ENCODE results near the gene ITGA2B. TPM values are rescaled to one million over a fixed set of nuclear protein-coding genes. Genes with fewer than 3 reads are reported as not detected.

ITGA2B gene
- total and polyA plus RNA-seq, 10 of the 15 experiments (the other 5 are each of a cell fraction or from before 2014, with no cell fraction given) = 0.04 to 0.51 (median 0.21) TPM; not detected in 1

DNA sequence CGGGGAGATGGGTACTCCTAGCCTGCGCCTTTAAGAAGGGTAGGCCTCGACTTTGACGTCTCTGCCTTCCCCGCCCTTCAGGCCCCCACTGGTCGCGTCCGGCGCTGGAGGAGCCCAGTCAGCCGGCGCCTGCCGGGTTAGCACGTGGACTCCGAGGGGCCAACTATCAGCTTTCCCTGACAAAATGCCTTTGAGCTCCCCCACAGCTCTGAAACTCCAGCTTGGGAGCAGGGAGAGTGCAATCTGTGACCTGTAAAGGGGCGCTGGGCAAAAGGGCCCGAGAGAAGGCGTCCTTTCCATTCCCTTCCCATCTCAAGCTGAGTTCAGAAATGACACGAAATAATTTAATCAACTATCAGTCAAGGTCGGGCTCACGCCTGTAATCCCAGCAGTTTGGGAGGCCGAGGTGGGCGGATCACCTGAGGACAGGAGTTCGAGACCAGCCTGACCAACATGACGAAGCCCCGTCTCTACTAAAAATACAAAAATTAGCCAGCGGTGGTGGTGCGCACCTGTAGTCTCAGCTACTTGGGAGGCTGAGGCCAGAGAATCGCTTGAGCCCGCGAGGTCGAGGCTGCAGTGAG is 62.5 kb downstream of the ITGA2B start (continued):
- no peak for TF ChIP-seq EZH2 (IDR thresholded peaks at IDR 0.05; ENCODE audit: borderline replicate concordance, control insufficient read depth, low read depth, low read length)
- no peak for TF ChIP-seq ZNF384 (IDR thresholded peaks at IDR 0.05; ENCODE audit: borderline replicate concordance, low read depth, low read length)
- TF ChIP-seq EED (IDR thresholded peaks at IDR 0.05; ENCODE audit: low read depth) = no peak

DNA sequence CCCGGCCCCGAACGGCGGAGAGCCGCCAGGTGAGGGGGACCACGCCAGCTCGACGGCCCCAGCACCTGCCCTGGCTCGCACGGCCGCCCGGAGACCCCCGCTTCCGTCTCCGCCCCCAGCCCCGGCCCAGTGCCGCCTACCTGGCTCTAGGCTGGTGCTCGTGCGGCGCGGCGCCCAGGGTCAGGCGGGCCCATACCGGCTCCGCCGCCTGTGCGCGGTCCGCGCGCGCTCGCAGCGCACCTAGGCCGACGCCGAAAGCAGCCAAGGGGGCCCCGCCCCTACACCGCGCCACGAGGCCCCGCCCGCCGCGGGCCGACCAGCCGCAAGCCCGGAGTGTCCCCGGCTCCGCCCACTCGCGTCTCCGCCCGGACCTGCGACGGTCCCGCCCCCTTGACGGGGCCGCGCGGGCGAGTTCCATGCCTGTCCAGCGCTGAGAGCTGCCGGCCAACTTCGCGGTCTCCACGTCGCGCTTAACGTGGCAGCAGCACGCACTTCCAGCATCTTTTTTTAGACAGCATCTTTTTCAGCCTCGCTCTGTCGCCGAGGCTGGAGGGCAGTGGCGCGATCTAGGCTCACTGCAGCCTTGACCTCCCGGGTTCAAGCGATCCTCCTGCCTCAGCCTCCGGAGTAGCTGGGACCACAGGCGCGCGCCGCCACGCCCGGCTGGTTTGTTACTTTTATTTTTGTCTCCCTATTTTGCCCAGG is 64.7 kb downstream of the ITGA2B start, which contains the start of gene SLC25A39:
Gene SLC25A39, minus strand, starts transcription at position 253 of the 705 bp plus-strand sequence. CDS start 1,261 bp downstream, outside the sequence.
- peak within 1 kb of the TSS; percentile 90 for H3K9ac ChIP-seq (ENCODE audit: control insufficient read depth, insufficient read depth, low read length)
- ChIA-PET SMC1A (ENCODE audit: uncharacterized antibody, unreplicated experiment) (interaction anchor here (1.0 to 2.1 kb wide), 3 partner anchors 21 to 121 kb away, joined by 3 to 8 read pairs (median 7); no protein-coding TSS in a partner anchor), POLR2A (interaction anchor here (0.9 to 2.6 kb wide), 6 partner anchors 13 to 115 kb away, joined by 3 to 10 read pairs (median 6); no protein-coding TSS in a partner anchor), CTCF (interaction anchor here (1.0 to 3.8 kb wide), 5 partner anchors 21 to 114 kb away, joined by 3 to 46 read pairs (median 7); partner anchors contain the start of gene GRN), RAD21 (ENCODE audit: unreplicated experiment) (interaction anchor here (0.9 to 3.6 kb wide), 9 partner anchors 21 to 201 kb away, joined by 3 to 40 read pairs (median 4); partner anchors contain the start of genes GRN and HDAC5)
- H3K36me3 ChIP-seq (ENCODE audit: control insufficient read depth in 2 of 2, insufficient read depth in 2 of 2, low read length in 1 of 2) = peaks cover 8 to 17% of the 10 kb centered on the region in 2 experiments; a peak in 3 of 4 replicates
- ATAC-seq (peak; percentile 80), FAIRE-seq (peak; percentile 52), DNase-seq (ENCODE audit: low read depth, low spot score) (no peak)
- H3K27me3 ChIP-seq (replicated peaks in 1 of 2; ENCODE audit: control insufficient read depth in 2 of 2, insufficient read depth in 2 of 2, low read length in 1 of 2) = no peaks in the 10 kb centered on the region
- no peaks in the 10 kb centered on the region for H3K9me3 ChIP-seq (replicated peaks; ENCODE audit: control insufficient read depth, insufficient read depth, low read length)
- intact Hi-C loops (cut with micrococcal nuclease; ENCODE audit: unreplicated experiment) (loop anchor here (5.0 kb wide), 1 partner anchor 182 kb away; the partner anchor contains the start of gene HROB), in situ Hi-C loops (cut with MboI) (loop anchor here (5.0 kb wide), 2 partner anchors 122 to 182 kb away; partner anchors contain the start of gene HROB)
- under 1% methylated on average over 77 of the region's 85 CpGs for WGBS (ENCODE audit: insufficient coverage, insufficient replicate concordance, low lambda C conversion rate, missing lambda C conversion rate)
- H3K4me2 ChIP-seq (ENCODE audit: control insufficient read depth, insufficient read depth) = peak within 1 kb of the TSS; percentile 91
- H3K4me3 ChIP-seq = peak within 1 kb of the TSS; percentile 97
- H4K20me1 ChIP-seq (ENCODE audit: control insufficient read depth, insufficient read depth) = no peaks in the 10 kb centered on the region
- H3K4me1 ChIP-seq (ENCODE audit: control insufficient read depth, insufficient read depth, low read length) = peaks cover 8% of the 10 kb centered on the region
- peak within 1 kb of the TSS; percentile 71 for H2AFZ ChIP-seq (ENCODE audit: control insufficient read depth, low read depth, low read length)
- H3K79me2 ChIP-seq (ENCODE audit: control insufficient read depth, insufficient read depth, low read length) = peaks cover 26% of the 10 kb centered on the region
- no TSS peak for BruUV-seq (replicated peaks)
- H3K27ac ChIP-seq (ENCODE audit: control insufficient read depth, insufficient read depth) = peak within 1 kb of the TSS; percentile 96
- TF ChIP-seq, protein P1, sequence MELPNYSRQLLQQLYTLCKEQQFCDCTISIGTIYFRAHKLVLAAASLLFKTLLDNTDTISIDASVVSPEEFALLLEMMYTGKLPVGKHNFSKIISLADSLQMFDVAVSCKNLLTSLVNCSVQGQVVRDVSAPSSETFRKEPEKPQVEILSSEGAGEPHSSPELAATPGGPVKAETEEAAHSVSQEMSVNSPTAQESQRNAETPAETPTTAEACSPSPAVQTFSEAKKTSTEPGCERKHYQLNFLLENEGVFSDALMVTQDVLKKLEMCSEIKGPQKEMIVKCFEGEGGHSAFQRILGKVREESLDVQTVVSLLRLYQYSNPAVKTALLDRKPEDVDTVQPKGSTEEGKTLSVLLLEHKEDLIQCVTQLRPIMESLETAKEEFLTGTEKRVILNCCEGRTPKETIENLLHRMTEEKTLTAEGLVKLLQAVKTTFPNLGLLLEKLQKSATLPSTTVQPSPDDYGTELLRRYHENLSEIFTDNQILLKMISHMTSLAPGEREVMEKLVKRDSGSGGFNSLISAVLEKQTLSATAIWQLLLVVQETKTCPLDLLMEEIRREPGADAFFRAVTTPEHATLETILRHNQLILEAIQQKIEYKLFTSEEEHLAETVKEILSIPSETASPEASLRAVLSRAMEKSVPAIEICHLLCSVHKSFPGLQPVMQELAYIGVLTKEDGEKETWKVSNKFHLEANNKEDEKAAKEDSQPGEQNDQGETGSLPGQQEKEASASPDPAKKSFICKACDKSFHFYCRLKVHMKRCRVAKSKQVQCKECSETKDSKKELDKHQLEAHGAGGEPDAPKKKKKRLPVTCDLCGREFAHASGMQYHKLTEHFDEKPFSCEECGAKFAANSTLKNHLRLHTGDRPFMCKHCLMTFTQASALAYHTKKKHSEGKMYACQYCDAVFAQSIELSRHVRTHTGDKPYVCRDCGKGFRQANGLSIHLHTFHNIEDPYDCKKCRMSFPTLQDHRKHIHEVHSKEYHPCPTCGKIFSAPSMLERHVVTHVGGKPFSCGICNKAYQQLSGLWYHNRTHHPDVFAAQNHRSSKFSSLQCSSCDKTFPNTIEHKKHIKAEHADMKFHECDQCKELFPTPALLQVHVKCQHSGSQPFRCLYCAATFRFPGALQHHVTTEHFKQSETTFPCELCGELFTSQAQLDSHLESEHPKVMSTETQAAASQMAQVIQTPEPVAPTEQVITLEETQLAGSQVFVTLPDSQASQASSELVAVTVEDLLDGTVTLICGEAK (IDR thresholded peaks at IDR 0.05; ENCODE audit: borderline replicate concordance) = no peak
- TF ChIP-seq KLF5 (IDR thresholded peaks at IDR 0.05; ENCODE audit: partially characterized antibody) = no peak
- no peak for TF ChIP-seq SPI1 (IDR thresholded peaks at IDR 0.05; ENCODE audit: borderline replicate concordance, insufficient read depth, low read depth, low read length)
- no peak for TF ChIP-seq POLR2AphosphoS2 (IDR thresholded peaks at IDR 0.05; ENCODE audit: low read depth, low read length)
- TF ChIP-seq BHLHE40 (IDR thresholded peaks at IDR 0.05; ENCODE audit: borderline replicate concordance in 1 of 2, low read depth in 2 of 2, low read length in 1 of 2) = peak; percentile 70 to 89
- no peak for TF ChIP-seq KAT2A (conservative IDR thresholded peaks at IDR 0.05; ENCODE audit: control insufficient read depth, low read depth, low read length)
- TF ChIP-seq, protein P2, sequence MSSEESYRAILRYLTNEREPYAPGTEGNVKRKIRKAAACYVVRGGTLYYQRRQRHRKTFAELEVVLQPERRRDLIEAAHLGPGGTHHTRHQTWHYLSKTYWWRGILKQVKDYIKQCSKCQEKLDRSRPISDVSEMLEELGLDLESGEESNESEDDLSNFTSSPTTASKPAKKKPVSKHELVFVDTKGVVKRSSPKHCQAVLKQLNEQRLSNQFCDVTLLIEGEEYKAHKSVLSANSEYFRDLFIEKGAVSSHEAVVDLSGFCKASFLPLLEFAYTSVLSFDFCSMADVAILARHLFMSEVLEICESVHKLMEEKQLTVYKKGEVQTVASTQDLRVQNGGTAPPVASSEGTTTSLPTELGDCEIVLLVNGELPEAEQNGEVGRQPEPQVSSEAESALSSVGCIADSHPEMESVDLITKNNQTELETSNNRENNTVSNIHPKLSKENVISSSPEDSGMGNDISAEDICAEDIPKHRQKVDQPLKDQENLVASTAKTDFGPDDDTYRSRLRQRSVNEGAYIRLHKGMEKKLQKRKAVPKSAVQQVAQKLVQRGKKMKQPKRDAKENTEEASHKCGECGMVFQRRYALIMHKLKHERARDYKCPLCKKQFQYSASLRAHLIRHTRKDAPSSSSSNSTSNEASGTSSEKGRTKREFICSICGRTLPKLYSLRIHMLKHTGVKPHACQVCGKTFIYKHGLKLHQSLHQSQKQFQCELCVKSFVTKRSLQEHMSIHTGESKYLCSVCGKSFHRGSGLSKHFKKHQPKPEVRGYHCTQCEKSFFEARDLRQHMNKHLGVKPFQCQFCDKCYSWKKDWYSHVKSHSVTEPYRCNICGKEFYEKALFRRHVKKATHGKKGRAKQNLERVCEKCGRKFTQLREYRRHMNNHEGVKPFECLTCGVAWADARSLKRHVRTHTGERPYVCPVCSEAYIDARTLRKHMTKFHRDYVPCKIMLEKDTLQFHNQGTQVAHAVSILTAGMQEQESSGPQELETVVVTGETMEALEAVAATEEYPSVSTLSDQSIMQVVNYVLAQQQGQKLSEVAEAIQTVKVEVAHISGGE (CRISPR knock-in tag; IDR thresholded peaks at IDR 0.05) = no peak

Measured in GM12878 (cell line).